Muscle layer of duodenum (tissue), 2 donors: Measurements from ENCODE around the gene OR9G4.

Experiments
- H3K27ac ChIP-seq: one replicate; pipeline ENCODE4 v1.7.0; 2013; ENCODE audit warnings: mild to moderate bottlenecking, low read length
- H3K27me3 ChIP-seq: one replicate; pipeline ENCODE4 v1.7.0; 2013; ENCODE audit warnings: low read depth, mild to moderate bottlenecking, control low read depth, low read length
- H3K36me3 ChIP-seq, 2 donors: one replicate each; pipeline ENCODE4 v1.7.0; 2013; ENCODE audit warnings: low read length in 2 of 2, control low read depth in 1 of 2, mild to moderate bottlenecking in 1 of 2; ENCODE audit not compliant: insufficient read depth in 2 of 2, control insufficient read depth in 1 of 2
- H3K4me1 ChIP-seq, 2 donors: one replicate each; pipeline ENCODE4 v1.7.0; 2013; ENCODE audit warnings: low read length in 2 of 2, mild to moderate bottlenecking in 2 of 2, control low read depth in 1 of 2, moderate library complexity in 1 of 2; ENCODE audit not compliant: insufficient read depth in 2 of 2, control insufficient read depth in 1 of 2
- H3K4me3 ChIP-seq, 2 donors: one replicate each; pipeline ENCODE4 v1.7.0; 2013; ENCODE audit warnings: low read length in 2 of 2, low read depth in 1 of 2, mild to moderate bottlenecking in 1 of 2
- H3K9me3 ChIP-seq, 2 donors: one replicate each; pipeline ENCODE4 v1.7.0; 2013; ENCODE audit warnings: low read length in 2 of 2, control low read depth in 1 of 2, mild to moderate bottlenecking in 1 of 2; ENCODE audit not compliant: control insufficient read depth in 1 of 2
- donor health status: healthy.

OR9G4 gene

GRCh38 chr11:56748597-56748996 lies at the start of gene OR9G4:
Gene OR9G4, minus strand, starts transcription at chr11:56748697. Its CDS starts 4,931 bp downstream, at chr11:56743766.
- H3K9me3 ChIP-seq, result peaks cover 0 to 5% of the 10 kb centered on the region in 2 donors
- no peaks in the 10 kb centered on the region for H3K4me1 ChIP-seq
- H3K27me3 ChIP-seq, result no peaks in the 10 kb centered on the region
- H3K4me3 ChIP-seq, result no peak within 1 kb of the TSS
- no peaks in the 10 kb centered on the region for H3K36me3 ChIP-seq
- no peak within 1 kb of the TSS for H3K27ac ChIP-seq

GRCh38 chr11:56783448-56784041 lies 35.0 kb upstream of the OR9G4 start:
- peaks cover 0 to 2% of the 10 kb centered on the region in 2 donors for H3K9me3 ChIP-seq
- H3K27ac ChIP-seq, result no peak overlapping the region
- no peaks in the 10 kb centered on the region for H3K4me1 ChIP-seq
- no peaks in the 10 kb centered on the region for H3K27me3 ChIP-seq
- no peak overlapping the region for H3K4me3 ChIP-seq
- H3K36me3 ChIP-seq, result no peaks in the 10 kb centered on the region

- Histone ChIP-seq H3K27ac (no peak overlapping the region), H3K36me3 (no peaks in the 10 kb centered on the region), H3K4me1 (no peaks in the 10 kb centered on the region), H3K9me3 (peaks cover 0 to 2% of the 10 kb centered on the region in 2 donors), H3K27me3 (no peaks in the 10 kb centered on the region), H3K4me3 (no peak overlapping the region)
Measured at GRCh38 chr11:56782167-56782847, 33.8 kb upstream of the OR9G4 start.

- H3K4me1 ChIP-seq, result no peaks in the 10 kb centered on the region
- no peak overlapping the region for H3K4me3 ChIP-seq
- H3K36me3 ChIP-seq, result no peaks in the 10 kb centered on the region
- no peaks in the 10 kb centered on the region for H3K27me3 ChIP-seq
- H3K27ac ChIP-seq, result no peak overlapping the region
- no peaks in the 10 kb centered on the region for H3K9me3 ChIP-seq
Measured at GRCh38 chr11:56776809-56777208, 28.3 kb upstream of the OR9G4 start.

GRCh38 chr11:56764976-56765375 lies 16.5 kb upstream of the OR9G4 start:
- Histone ChIP-seq H3K4me1 (no peaks in the 10 kb centered on the region), H3K27ac (no peak overlapping the region), H3K36me3 (no peaks in the 10 kb centered on the region), H3K9me3 (no peaks in the 10 kb centered on the region), H3K4me3 (no peak overlapping the region), H3K27me3 (no peaks in the 10 kb centered on the region)

GRCh38 chr11:56751480-56751879 lies 3.0 kb upstream of the OR9G4 start:
- H3K9me3 ChIP-seq, result no peaks in the 10 kb centered on the region
- no peaks in the 10 kb centered on the region for H3K4me1 ChIP-seq
- H3K36me3 ChIP-seq, result no peaks in the 10 kb centered on the region
- no peak overlapping the region for H3K27ac ChIP-seq
- H3K27me3 ChIP-seq, result no peaks in the 10 kb centered on the region
- no peak overlapping the region for H3K4me3 ChIP-seq

GRCh38 chr11:56750190-56750589 lies 1.7 kb upstream of the OR9G4 start:
- H3K36me3 ChIP-seq, result no peaks in the 10 kb centered on the region
- no peaks in the 10 kb centered on the region for H3K9me3 ChIP-seq
- no peak overlapping the region for H3K27ac ChIP-seq
- H3K4me3 ChIP-seq, result no peak overlapping the region
- H3K4me1 ChIP-seq, result no peaks in the 10 kb centered on the region
- no peaks in the 10 kb centered on the region for H3K27me3 ChIP-seq

- no peaks in the 10 kb centered on the region for H3K27me3 ChIP-seq
- H3K4me3 ChIP-seq, result no peak overlapping the region
- no peak overlapping the region for H3K27ac ChIP-seq
- no peaks in the 10 kb centered on the region for H3K4me1 ChIP-seq
- no peaks in the 10 kb centered on the region for H3K36me3 ChIP-seq
- H3K9me3 ChIP-seq, result peaks cover 0 to 5% of the 10 kb centered on the region in 2 donors
Measured at GRCh38 chr11:56740886-56741285, 7.6 kb downstream of the OR9G4 start.

GRCh38 chr11:56740107-56740506 lies 8.4 kb downstream of the OR9G4 start:
- H3K36me3 ChIP-seq, result no peaks in the 10 kb centered on the region
- H3K4me3 ChIP-seq, result no peak overlapping the region
- no peaks in the 10 kb centered on the region for H3K4me1 ChIP-seq
- H3K27me3 ChIP-seq, result no peaks in the 10 kb centered on the region
- peaks cover 0 to 5% of the 10 kb centered on the region in 2 donors for H3K9me3 ChIP-seq
- no peak overlapping the region for H3K27ac ChIP-seq

- Histone ChIP-seq H3K36me3 (no peaks in the 10 kb centered on the region), H3K9me3 (no peaks in the 10 kb centered on the region), H3K27ac (no peak overlapping the region), H3K27me3 (no peaks in the 10 kb centered on the region), H3K4me3 (no peak overlapping the region), H3K4me1 (no peaks in the 10 kb centered on the region)
Measured at GRCh38 chr11:56720513-56720912, 28.0 kb downstream of the OR9G4 start.

- Histone ChIP-seq H3K4me3 (no peak overlapping the region), H3K36me3 (no peaks in the 10 kb centered on the region), H3K27ac (no peak overlapping the region), H3K4me1 (no peaks in the 10 kb centered on the region), H3K9me3 (no peaks in the 10 kb centered on the region), H3K27me3 (no peaks in the 10 kb centered on the region)
Measured at GRCh38 chr11:56716379-56716854, 32.1 kb downstream of the OR9G4 start.
